MM.1S (cell line): Measurements from ENCODE around the gene PRLH.

Experiments used
- DNase-seq: peaks from one replicate; pipeline ENCODE4 v3.0.0-alpha.2; 2015
- H2AFZ ChIP-seq: fragments of 300-600 bp; sonication (generic); 2 replicates; pipeline ENCODE4 v1.6.0; 2016; ENCODE audit warnings: antibody characterized with exemption, low read length
- H3F3A ChIP-seq: fragments of 300-600 bp; sonication (generic); 2 replicates; pipeline ENCODE4 v1.6.1; 2016; ENCODE audit warnings: mild to moderate bottlenecking, antibody characterized with exemption, low read length, moderate library complexity, mixed read lengths; ENCODE audit not compliant: insufficient read depth
- H3K27ac ChIP-seq: fragments of 300-600 bp; sonication (generic); 2 replicates; pipeline ENCODE4 v1.5.1; 2016; ENCODE audit warnings: mild to moderate bottlenecking, low read length
- H3K27me3 ChIP-seq: fragments of 300-600 bp; sonication (generic); replicated peaks from 2 replicates; pipeline ENCODE4 v1.6.0; 2016; ENCODE audit warnings: low read length; ENCODE audit not compliant: insufficient read depth
- H3K36me3 ChIP-seq: fragments of 300-600 bp; sonication (generic); replicated peaks from 2 replicates; pipeline ENCODE4 v1.6.1; 2016; ENCODE audit warnings: mild to moderate bottlenecking, low read length, mixed read lengths; ENCODE audit not compliant: insufficient read depth
- H3K4me1 ChIP-seq: fragments of 300-600 bp; sonication (generic); 2 replicates; pipeline ENCODE4 v1.6.1; 2016; ENCODE audit warnings: low read length, mixed read lengths
- H3K4me2 ChIP-seq: fragments of 300-600 bp; sonication (generic); 2 replicates; pipeline ENCODE4 v1.6.0; 2016; ENCODE audit warnings: low read depth, low read length
- H3K4me3 ChIP-seq: fragments of 300-600 bp; sonication (generic); 2 replicates; pipeline ENCODE4 v1.5.1; 2016; ENCODE audit warnings: low read length, mixed read lengths
- H3K79me2 ChIP-seq: fragments of 300-600 bp; sonication (generic); 2 replicates; pipeline ENCODE4 v1.6.1; 2016; ENCODE audit warnings: mixed run types, low read length, mixed read lengths
- H3K9ac ChIP-seq: fragments of 300-600 bp; sonication (generic); 2 replicates; pipeline ENCODE4 v1.6.1; 2016; ENCODE audit warnings: low read length, mixed read lengths
- H3K9me2 ChIP-seq: fragments of 300-600 bp; sonication (generic); replicated peaks from 2 replicates; pipeline ENCODE4 v1.6.1; 2016; ENCODE audit warnings: mild to moderate bottlenecking, low read length, mixed read lengths; ENCODE audit not compliant: insufficient read depth
- H3K9me3 ChIP-seq: fragments of 300-600 bp; sonication (generic); replicated peaks from 2 replicates; pipeline ENCODE4 v1.6.1; 2016; ENCODE audit warnings: mild to moderate bottlenecking, low read length, mixed read lengths; ENCODE audit not compliant: insufficient read depth
- H4K20me1 ChIP-seq: fragments of 300-600 bp; sonication (generic); 2 replicates; pipeline ENCODE4 v1.6.1; 2016; ENCODE audit warnings: mild to moderate bottlenecking, low read length, moderate library complexity, mixed read lengths; ENCODE audit not compliant: insufficient read depth
- EZH2 ChIP-seq: fragments of 300-600 bp; sonication (generic); optimal IDR thresholded peaks from 2 replicates; pipeline ENCODE3; 2017; ENCODE audit warnings: low read depth, mild to moderate bottlenecking, antibody characterized with exemption, low read length, mixed read lengths
- EZH2phosphoT487 ChIP-seq: fragments of 300-600 bp; sonication (generic); IDR thresholded peaks from 2 replicates; pipeline ENCODE4 v1.6.1; 2018; ENCODE audit warnings: antibody characterized with exemption, low read length
- TF ChIP-seq, protein P1 (sequence below): fragments of 300-600 bp; sonication (generic); IDR thresholded peaks from 2 replicates; pipeline ENCODE4 v1.5.1; 2016; ENCODE audit warnings: antibody characterized with exemption, low read length, mixed read lengths

The PRLH gene

DNA sequence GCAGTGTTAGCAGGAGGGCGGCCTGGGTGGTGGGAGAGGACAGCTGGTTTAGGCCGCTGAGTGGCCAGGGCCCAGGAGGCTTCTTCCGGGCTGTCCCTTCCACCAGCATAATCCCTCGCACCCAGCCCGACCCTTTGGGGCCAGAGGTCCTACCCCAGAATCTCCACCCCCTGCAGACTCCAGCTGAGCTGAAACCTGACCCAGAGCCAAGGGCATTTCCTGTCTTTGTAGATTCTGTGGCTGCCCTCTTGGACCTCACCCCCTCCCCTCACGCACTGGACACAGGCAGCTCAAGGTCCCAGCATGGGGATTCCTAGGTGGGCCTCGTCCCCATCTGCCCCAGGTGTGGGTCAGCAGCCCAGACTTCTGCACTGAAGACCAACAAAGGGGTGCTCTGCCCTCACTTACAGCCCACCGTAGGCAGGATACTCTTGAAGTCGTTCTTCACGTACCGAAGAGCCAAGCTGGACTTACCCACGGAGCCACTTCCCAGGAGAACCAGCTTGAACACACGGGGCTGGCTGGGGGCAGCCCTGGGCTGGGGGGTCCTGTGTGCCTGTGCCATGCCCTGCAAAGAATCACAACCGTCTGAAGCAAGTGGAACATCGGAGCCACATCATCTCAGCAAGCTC, 19.3 kb downstream of the PRLH start:
- Histone ChIP-seq H2AFZ (no peak overlapping the region), H4K20me1 (no peaks in the 10 kb centered on the region), H3K36me3 (no peaks in the 10 kb centered on the region), H3K4me2 (no peak overlapping the region), H3K27me3 (no peaks in the 10 kb centered on the region), H3K27ac (no peak overlapping the region), H3K4me3 (no peak overlapping the region), H3K79me2 (no peaks in the 10 kb centered on the region), H3K9ac (no peak overlapping the region), H3K9me2 (no peaks in the 10 kb centered on the region), H3K9me3 (no peaks in the 10 kb centered on the region), H3F3A (no peaks in the 10 kb centered on the region), H3K4me1 (no peaks in the 10 kb centered on the region)
- no peak for TF ChIP-seq EZH2phosphoT487
- no peak for TF ChIP-seq EZH2
- TF ChIP-seq, protein P1, sequence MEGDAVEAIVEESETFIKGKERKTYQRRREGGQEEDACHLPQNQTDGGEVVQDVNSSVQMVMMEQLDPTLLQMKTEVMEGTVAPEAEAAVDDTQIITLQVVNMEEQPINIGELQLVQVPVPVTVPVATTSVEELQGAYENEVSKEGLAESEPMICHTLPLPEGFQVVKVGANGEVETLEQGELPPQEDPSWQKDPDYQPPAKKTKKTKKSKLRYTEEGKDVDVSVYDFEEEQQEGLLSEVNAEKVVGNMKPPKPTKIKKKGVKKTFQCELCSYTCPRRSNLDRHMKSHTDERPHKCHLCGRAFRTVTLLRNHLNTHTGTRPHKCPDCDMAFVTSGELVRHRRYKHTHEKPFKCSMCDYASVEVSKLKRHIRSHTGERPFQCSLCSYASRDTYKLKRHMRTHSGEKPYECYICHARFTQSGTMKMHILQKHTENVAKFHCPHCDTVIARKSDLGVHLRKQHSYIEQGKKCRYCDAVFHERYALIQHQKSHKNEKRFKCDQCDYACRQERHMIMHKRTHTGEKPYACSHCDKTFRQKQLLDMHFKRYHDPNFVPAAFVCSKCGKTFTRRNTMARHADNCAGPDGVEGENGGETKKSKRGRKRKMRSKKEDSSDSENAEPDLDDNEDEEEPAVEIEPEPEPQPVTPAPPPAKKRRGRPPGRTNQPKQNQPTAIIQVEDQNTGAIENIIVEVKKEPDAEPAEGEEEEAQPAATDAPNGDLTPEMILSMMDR = no peak
- DNase-seq = no peak

DNA sequence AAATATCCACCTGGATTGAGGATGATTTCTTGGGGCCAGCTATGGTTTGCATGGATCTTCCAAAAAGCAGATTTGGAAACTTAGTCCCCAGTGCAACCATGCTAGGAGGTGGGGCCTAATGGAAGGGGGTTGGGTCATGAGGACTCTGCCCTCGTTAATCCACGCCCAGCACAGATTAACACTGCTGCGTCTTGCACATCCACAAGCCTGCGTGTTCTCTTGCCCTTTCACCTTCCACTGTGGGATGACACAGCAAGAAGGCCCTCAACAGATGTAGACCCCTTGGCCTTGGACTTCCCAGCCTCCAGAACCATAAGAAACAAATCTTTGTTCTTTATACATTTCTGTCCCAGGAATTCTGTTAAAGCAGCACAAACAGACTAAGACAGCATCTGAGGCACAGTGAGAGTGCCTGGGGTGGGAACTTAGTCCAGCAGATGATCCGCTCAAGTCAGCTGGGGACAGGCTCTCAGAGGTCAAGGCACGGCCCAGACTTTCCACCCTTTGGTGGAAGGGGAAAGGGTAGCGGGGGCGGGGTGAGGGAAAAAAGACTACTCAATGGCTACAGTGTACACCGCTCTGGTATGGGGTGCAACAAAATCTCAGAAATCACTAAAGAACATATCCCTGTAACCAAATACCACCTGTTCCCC, 21.8 kb downstream of the PRLH start:
- TF ChIP-seq EZH2 (no peak), EZH2phosphoT487 (no peak)
- TF ChIP-seq, protein P1 = no peak
- H3K9ac ChIP-seq = no peak overlapping the region

DNA sequence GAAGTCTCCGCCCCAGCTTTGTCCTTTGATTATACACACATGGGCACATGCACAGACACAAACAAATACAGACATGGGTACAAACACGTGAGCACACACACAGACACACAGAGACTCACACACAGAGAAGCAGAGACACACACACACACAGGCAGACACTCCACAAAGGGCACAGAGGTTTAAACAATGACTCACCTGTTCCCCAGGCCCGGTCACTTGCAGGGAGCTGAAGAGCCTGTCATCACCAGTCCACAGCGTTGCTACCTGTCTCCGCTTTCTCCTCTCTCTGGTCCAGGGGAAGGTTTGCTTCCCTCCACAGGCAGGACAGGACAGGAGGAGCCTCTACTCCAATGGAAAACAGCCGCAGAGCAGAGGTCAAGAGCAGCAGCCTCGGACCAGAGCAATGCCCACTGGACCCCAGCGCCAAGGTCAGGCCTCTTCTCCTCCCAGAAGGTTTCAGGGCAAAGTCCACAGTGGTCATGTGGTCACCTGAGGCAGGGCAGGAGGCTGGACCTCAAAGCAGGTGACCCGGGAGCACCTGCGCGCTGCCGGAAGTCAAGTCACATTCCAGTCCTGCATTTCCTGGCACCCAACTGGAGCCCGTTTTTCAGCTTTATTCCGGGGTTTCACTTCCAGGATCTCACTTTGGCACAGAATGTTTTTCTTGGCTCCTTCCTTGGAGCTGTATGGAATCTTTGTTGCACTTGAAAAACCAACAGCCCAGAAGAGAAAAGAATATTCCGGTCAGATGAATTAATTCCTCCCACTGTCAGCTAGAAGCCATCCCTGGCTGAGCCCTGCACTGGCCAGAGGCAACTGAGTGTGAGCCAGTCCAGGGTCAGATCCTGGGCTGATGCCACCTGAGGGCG, 24.1 kb downstream of the PRLH start, which contains the start of gene RAB17:
TSS of gene RAB17 (minus strand) at position 463 of the 869 bp plus-strand sequence. CDS start 4,580 bp downstream, outside the sequence.
- Histone ChIP-seq H3K79me2 (no peaks in the 10 kb centered on the region), H3K9me2 (no peaks in the 10 kb centered on the region), H3K9ac (no peak within 1 kb of the TSS), H3K27me3 (no peaks in the 10 kb centered on the region), H3F3A (no peaks in the 10 kb centered on the region), H3K9me3 (no peaks in the 10 kb centered on the region), H3K27ac (no peak within 1 kb of the TSS), H4K20me1 (no peaks in the 10 kb centered on the region), H3K36me3 (no peaks in the 10 kb centered on the region), H3K4me3 (no peak within 1 kb of the TSS), H3K4me1 (no peaks in the 10 kb centered on the region), H2AFZ (no peak within 1 kb of the TSS), H3K4me2 (no peak within 1 kb of the TSS)
- TF ChIP-seq EZH2phosphoT487 (no peak), EZH2 (no peak)
- TF ChIP-seq, protein P1 = no peak
- no peak for DNase-seq

More for the DNA sequence above, 21.8 kb downstream of the PRLH start:
- no peak for DNase-seq
- Histone ChIP-seq H3K36me3 (no peaks in the 10 kb centered on the region), H3K4me3 (no peak overlapping the region), H4K20me1 (no peaks in the 10 kb centered on the region), H3K27ac (no peak overlapping the region), H3K79me2 (no peaks in the 10 kb centered on the region), H3K4me1 (no peaks in the 10 kb centered on the region), H3F3A (no peaks in the 10 kb centered on the region), H3K9me2 (no peaks in the 10 kb centered on the region), H3K4me2 (no peak overlapping the region), H3K9me3 (no peaks in the 10 kb centered on the region), H3K27me3 (no peaks in the 10 kb centered on the region), H2AFZ (no peak overlapping the region)
